Smooth muscle cell (in vitro differentiated cells): ENCODE results near the gene GLRA1. TPM values are rescaled to one million over a fixed set of nuclear protein-coding genes. Genes with fewer than 3 reads are reported as not detected.

Experiments
- DNase-seq: peaks from one replicate; lab custom pipeline; 2025; ENCODE audit not compliant: unreplicated experiment; lab: John Stamatoyannopoulos, UW
- H2AFZ ChIP-seq: fragments of 200-600 bp; sonication (generic); 2 replicates; pipeline ENCODE4 v1.6.0; 2016; ENCODE audit warnings: antibody characterized with exemption, low read depth, mild to moderate bottlenecking
- H3F3A ChIP-seq: fragments of 200-600 bp; sonication (generic); 2 replicates; pipeline ENCODE4 v1.6.0; 2017; ENCODE audit warnings: antibody characterized with exemption, low read depth
- H3K27ac ChIP-seq: fragments of 200-600 bp; sonication (generic); 2 replicates; pipeline ENCODE4 v1.5.1; 2016; ENCODE audit warnings: low read depth, mild to moderate bottlenecking
- H3K27me3 ChIP-seq: fragments of 200-600 bp; sonication (generic); 2 replicates; pipeline ENCODE4 v1.6.1; 2016; ENCODE audit warnings: low read depth, mild to moderate bottlenecking
- H3K36me3 ChIP-seq: fragments of 200-600 bp; sonication (generic); 2 replicates; pipeline ENCODE4 v1.5.1; 2016; ENCODE audit warnings: low read depth
- H3K4me1 ChIP-seq: fragments of 200-600 bp; sonication (generic); 2 replicates; pipeline ENCODE4 v1.5.1; 2016; ENCODE audit warnings: low read depth
- H3K4me2 ChIP-seq: fragments of 200-600 bp; sonication (generic); 2 replicates; pipeline ENCODE4 v1.6.0; 2016; ENCODE audit warnings: mild to moderate bottlenecking
- H3K4me3 ChIP-seq: fragments of 200-600 bp; sonication (generic); 2 replicates; pipeline ENCODE4 v1.5.1; 2016; ENCODE audit warnings: mild to moderate bottlenecking
- H3K79me2 ChIP-seq: fragments of 200-600 bp; sonication (generic); 2 replicates; pipeline ENCODE4 v1.6.0; 2016; ENCODE audit warnings: low read depth, mild to moderate bottlenecking
- H3K9ac ChIP-seq: fragments of 200-600 bp; sonication (generic); 2 replicates; pipeline ENCODE4 v1.6.0; 2016; ENCODE audit warnings: low read depth
- H3K9me3 ChIP-seq: fragments of 200-600 bp; sonication (generic); replicated peaks from 2 replicates; pipeline ENCODE4 v1.5.1; 2016; ENCODE audit warnings: low read depth
- H4K20me1 ChIP-seq: fragments of 200-600 bp; sonication (generic); 2 replicates; pipeline ENCODE4 v1.6.0; 2016; ENCODE audit warnings: low read depth
- CTCF ChIP-seq: fragments of 200-600 bp; sonication (generic); IDR thresholded peaks from 2 replicates; pipeline ENCODE4 v1.5.1; 2017; ENCODE audit warnings: borderline replicate concordance, mild to moderate bottlenecking, antibody characterized with exemption; ENCODE audit not compliant: insufficient read depth, poor library complexity, severe bottlenecking
- WGBS: methylation state at CpG from one replicate; pipeline ENCODE4 v1.1.7; 2016; ENCODE audit warnings: low lambda C conversion rate; 5-methylcytosine and 5-hydroxymethylcytosine counted together
- polyA plus RNA-seq: library from polyadenylated mRNA; unstranded; fragments of >200 nt; fragmentation: Nextera tagmentation; extraction: Ambion mirVana; gene quantifications from 2 replicates; pipeline ENCODE4 v1.2.1, GENCODE V29; 2016
- total RNA-seq: library from RNA; depleted of rRNA; stranded (reverse); fragments of >200 nt; gene quantifications from 2 replicates; pipeline ENCODE4 v1.2.3, GENCODE V29; 2014

Gene GLRA1
- total and polyA plus RNA-seq, 2 experiments from 2014 or later: not detected

- H3K36me3 ChIP-seq: no peaks in the 10 kb centered on the region
- peaks cover 6% of the 10 kb centered on the region for H3K4me1 ChIP-seq
- H3F3A ChIP-seq: no peaks in the 10 kb centered on the region
- no peaks in the 10 kb centered on the region for H4K20me1 ChIP-seq
- no peaks in the 10 kb centered on the region for H3K9me3 ChIP-seq
- no peaks in the 10 kb centered on the region for H3K79me2 ChIP-seq
- WGBS: 72% methylated on average over 9 of the region's 9 CpGs
- H3K27me3 ChIP-seq: no peaks in the 10 kb centered on the region
- H3K9ac ChIP-seq: no peak overlapping the region
- TF ChIP-seq CTCF: no peak
- no peak for DNase-seq
- no peak overlapping the region for H3K4me3 ChIP-seq
- no peak overlapping the region for H3K4me2 ChIP-seq
- no peak overlapping the region for H3K27ac ChIP-seq
- H2AFZ ChIP-seq: no peak overlapping the region
Measured at GRCh38 chr5:151885138-151885908, 39.3 kb downstream of the GLRA1 start.

DNA sequence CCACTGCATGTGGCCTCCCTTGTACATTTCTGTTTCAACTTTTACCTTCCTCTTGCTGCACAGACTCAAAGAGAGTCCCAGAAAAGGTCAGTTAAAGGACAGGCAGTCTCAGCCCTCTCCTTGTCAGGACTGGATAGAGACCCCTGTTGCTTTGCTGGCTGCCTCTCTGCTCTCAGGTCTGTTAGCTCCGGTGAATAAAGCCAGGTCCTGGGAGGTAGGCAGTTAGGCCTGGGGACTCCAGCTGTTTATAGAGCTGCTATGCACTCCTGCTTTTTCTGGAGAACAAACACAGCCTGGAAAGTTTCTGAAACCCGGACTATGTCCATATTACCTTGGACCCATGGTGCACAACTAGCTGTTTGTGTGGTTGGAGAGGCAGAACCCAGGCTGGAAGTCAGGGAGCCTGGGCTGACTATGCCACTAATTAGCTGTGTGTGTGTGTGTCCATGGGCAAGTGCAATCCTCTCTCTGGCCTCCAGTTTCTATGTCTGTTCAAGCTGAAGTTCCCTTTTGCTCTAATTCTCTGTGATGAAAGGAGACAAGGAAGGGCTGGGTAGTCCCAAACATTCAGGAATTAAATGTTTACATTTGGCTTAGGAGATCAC lies 42.9 kb downstream of the GLRA1 start:
- H3K27me3 ChIP-seq: no peaks in the 10 kb centered on the region
- no peaks in the 10 kb centered on the region for H3K36me3 ChIP-seq
- no peaks in the 10 kb centered on the region for H3K79me2 ChIP-seq
- no peak for DNase-seq
- no peak overlapping the region for H3K9ac ChIP-seq
- no peak overlapping the region for H2AFZ ChIP-seq
- H3K4me1 ChIP-seq: no peaks in the 10 kb centered on the region
- H3F3A ChIP-seq: no peaks in the 10 kb centered on the region
- H3K9me3 ChIP-seq: no peaks in the 10 kb centered on the region
- 80% methylated on average over 2 of the region's 2 CpGs for WGBS
- H4K20me1 ChIP-seq: no peaks in the 10 kb centered on the region
- no peak overlapping the region for H3K4me2 ChIP-seq
- H3K4me3 ChIP-seq: no peak overlapping the region
- H3K27ac ChIP-seq: no peak overlapping the region
- no peak for TF ChIP-seq CTCF

DNA sequence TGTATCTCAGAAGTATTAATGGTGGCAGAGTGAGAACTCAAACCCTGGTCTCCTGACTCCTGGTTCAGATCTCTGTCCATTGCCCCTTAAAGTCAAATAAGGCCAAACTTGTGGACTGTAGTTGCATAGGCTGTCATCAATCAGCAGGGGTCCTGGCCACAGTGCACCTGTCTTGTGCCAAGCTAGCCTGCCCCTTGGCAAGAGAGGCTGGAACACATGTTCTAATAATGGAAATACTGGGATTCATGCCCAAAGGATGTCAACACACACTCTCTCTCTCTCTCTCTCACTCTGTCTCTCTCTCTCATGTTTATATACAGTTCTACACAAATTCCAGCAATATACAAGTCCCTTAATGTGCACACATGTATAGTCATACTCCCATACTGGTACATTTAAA lies 44.3 kb downstream of the GLRA1 start:
- Histone ChIP-seq H2AFZ (no peak overlapping the region), H3K9me3 (no peaks in the 10 kb centered on the region), H4K20me1 (no peaks in the 10 kb centered on the region), H3K4me1 (no peaks in the 10 kb centered on the region), H3K4me3 (no peak overlapping the region), H3K27me3 (no peaks in the 10 kb centered on the region), H3K9ac (no peak overlapping the region), H3F3A (no peaks in the 10 kb centered on the region), H3K79me2 (no peaks in the 10 kb centered on the region), H3K27ac (no peak overlapping the region), H3K36me3 (no peaks in the 10 kb centered on the region), H3K4me2 (no peak overlapping the region)
- DNase-seq: no peak
- no peak for TF ChIP-seq CTCF

DNA sequence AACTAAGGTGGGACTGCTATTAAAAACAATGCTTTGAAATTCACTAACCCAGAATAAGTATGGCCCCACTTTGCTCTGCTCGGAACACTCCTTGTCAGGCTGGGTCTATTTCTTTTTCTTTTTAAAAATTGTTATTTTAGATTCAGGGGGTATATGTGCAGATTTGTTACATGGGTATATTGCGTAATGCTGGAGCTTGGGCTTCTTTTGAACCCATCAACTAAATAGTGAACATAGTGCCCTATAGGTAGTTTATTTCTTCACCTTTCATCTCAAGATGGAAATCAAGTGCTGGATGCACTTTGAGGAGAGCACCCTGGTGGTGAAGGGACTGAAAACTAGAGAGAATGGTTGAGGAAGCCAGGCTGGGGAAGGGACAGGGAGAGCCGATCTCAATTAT lies 51.0 kb downstream of the GLRA1 start:
- Histone ChIP-seq H4K20me1 (no peaks in the 10 kb centered on the region), H3K4me1 (no peaks in the 10 kb centered on the region), H3K36me3 (no peaks in the 10 kb centered on the region), H3K4me3 (no peak overlapping the region), H3K9me3 (no peaks in the 10 kb centered on the region), H3K27ac (no peak overlapping the region), H3K9ac (no peak overlapping the region), H3K79me2 (no peaks in the 10 kb centered on the region), H3K4me2 (no peak overlapping the region), H3F3A (no peaks in the 10 kb centered on the region), H2AFZ (no peak overlapping the region), H3K27me3 (no peaks in the 10 kb centered on the region)
- no peak for TF ChIP-seq CTCF
- DNase-seq: no peak
- WGBS: 97% methylated on average over 3 of the region's 3 CpGs
